Testis (tissue), 3 donors: ENCODE results near the gene CASP4. TPM values are rescaled to one million over a fixed set of nuclear protein-coding genes. Genes with fewer than 3 reads are reported as not detected.
A peak's percentile ranks its signal among the peaks of the same experiment; 100 is the strongest.

Experiments used
- DNase-seq: peaks from one replicate; pipeline ENCODE4 v3.0.0-alpha.2; 2019
- H3K27ac ChIP-seq, 2 donors: fragments of 200-600 bp; sonication (generic); one replicate each; pipeline ENCODE4 v1.5.1; 2019
- H3K27me3 ChIP-seq: fragments of 200-600 bp; sonication (generic); one replicate; pipeline ENCODE4 v1.5.1; 2019
- H3K36me3 ChIP-seq: fragments of 200-600 bp; sonication (generic); one replicate; pipeline ENCODE4 v1.5.1; 2017; ENCODE audit warnings: low read depth; ENCODE audit errors: missing control alignments
- H3K4me1 ChIP-seq: fragments of 200-600 bp; sonication (generic); one replicate; pipeline ENCODE4 v1.5.1; 2019
- H3K4me3 ChIP-seq, 2 donors: fragments of 200-600 bp; sonication (generic); one replicate each; pipeline ENCODE4 v1.5.1; 2017 to 2019
- H3K9me3 ChIP-seq: fragments of 200-600 bp; sonication (generic); one replicate; pipeline ENCODE4 v1.5.1; 2017
- POLR2A ChIP-seq: fragments of 450-650 bp; IDR thresholded peaks from one replicate; pipeline ENCODE4 v1.6.1; 2017; ENCODE audit warnings: antibody characterized with exemption, mild to moderate bottlenecking, moderate library complexity
- WGBS, 2 donors: methylation state at CpG; one replicate each; pipeline ENCODE4 v1.1.5; 2018; 5-methylcytosine and 5-hydroxymethylcytosine counted together
- intact Hi-C: fragments of 100-400 bp; cut with DNase I; formaldehyde crosslinking; loops from one replicate; pipeline ENCODE4 v1.15.1; 2023; ENCODE audit warnings: low total_unique reads
- polyA plus RNA-seq: library from polyadenylated mRNA; stranded (reverse); fragments of 350-450 nt; fragmentation: Illumina TruSeq; extraction: RNeasy Lipid Tissue Mini Kit (QIAGEN cat#74804); gene quantifications from one replicate; pipeline ENCODE4 v1.2.3, GENCODE V29; 2014; ENCODE audit warnings: low read depth, low replicate concordance; ENCODE audit not compliant: insufficient read depth
- total RNA-seq, 2 donors: library from RNA; depleted of rRNA; stranded (reverse); fragments of >200 nt; gene quantifications; one replicate each; pipeline ENCODE4 v1.2.3, GENCODE V29; 2016
- TF ChIP-seq, protein P1 (sequence below), 3 experiments: fragments of 450-650 bp in 2 of 3; fragments of 200-600 bp in 1 of 3; sonication (generic) in 1 of 3; IDR thresholded peaks; one replicate each; pipeline ENCODE4 v1.5.1; 2016 to 2019; ENCODE audit warnings: antibody characterized with exemption in 3 of 3, mild to moderate bottlenecking in 2 of 3, moderate library complexity in 1 of 3

CASP4 gene
- total and polyA plus RNA-seq, 3 donors from 2014 or later, result 12.9 to 20.7 (median 16.1) TPM

DNA sequence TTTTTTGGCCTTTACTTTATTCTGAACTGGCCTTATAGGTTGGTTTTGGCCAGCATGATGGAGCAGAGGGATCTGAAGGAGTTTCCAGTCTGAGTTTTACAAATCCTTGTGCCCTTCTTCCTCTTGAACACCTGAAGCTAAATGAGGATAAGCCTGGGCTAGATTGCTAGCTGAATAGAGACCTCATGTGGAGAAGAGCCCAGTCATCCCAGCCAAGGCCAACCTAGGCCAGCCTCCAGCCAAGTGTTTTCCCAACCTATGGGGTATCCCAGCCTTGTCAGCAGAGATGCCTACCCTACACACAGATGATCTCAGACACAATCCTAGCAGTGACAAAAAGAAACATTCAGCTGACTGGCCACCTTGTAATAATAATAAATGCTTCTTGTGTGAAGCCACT, 69.1 kb downstream of the CASP4 start:
- Histone ChIP-seq H3K4me3 (no peak overlapping the region), H3K36me3 (no peaks in the 10 kb centered on the region), H3K4me1 (no peaks in the 10 kb centered on the region), H3K27me3 (no peaks in the 10 kb centered on the region), H3K9me3 (no peaks in the 10 kb centered on the region), H3K27ac (peak overlapping the region in 1 of 2 donors; percentile 81)
- TF ChIP-seq, protein P1, sequence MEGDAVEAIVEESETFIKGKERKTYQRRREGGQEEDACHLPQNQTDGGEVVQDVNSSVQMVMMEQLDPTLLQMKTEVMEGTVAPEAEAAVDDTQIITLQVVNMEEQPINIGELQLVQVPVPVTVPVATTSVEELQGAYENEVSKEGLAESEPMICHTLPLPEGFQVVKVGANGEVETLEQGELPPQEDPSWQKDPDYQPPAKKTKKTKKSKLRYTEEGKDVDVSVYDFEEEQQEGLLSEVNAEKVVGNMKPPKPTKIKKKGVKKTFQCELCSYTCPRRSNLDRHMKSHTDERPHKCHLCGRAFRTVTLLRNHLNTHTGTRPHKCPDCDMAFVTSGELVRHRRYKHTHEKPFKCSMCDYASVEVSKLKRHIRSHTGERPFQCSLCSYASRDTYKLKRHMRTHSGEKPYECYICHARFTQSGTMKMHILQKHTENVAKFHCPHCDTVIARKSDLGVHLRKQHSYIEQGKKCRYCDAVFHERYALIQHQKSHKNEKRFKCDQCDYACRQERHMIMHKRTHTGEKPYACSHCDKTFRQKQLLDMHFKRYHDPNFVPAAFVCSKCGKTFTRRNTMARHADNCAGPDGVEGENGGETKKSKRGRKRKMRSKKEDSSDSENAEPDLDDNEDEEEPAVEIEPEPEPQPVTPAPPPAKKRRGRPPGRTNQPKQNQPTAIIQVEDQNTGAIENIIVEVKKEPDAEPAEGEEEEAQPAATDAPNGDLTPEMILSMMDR (IDR thresholded peaks at IDR 0.05), result no peak
- TF ChIP-seq POLR2A, result no peak
- no peak for DNase-seq
- intact Hi-C loops, result no loop called here

DNA sequence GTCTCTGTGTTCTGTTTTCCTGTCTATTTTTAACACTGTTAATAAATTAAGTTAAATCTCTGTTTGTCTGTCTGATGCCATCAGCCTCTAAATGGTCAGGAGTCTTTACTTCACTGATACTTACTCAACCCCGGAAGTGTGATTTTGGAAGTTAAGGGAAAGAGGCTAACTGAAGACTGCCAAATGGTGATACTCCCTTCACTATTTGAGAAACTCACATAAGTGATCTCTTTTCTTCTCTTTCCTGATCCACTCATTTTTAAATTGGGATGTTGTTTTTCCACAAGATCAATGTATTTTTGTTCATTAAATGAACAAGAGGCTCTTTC, 69.7 kb downstream of the CASP4 start:
- TF ChIP-seq POLR2A, result no peak
- TF ChIP-seq, protein P1 (IDR thresholded peaks at IDR 0.05), result no peak
- intact Hi-C loops, result no loop called here
- no peak for DNase-seq
- H3K9me3 ChIP-seq, result no peaks in the 10 kb centered on the region
- no peaks in the 10 kb centered on the region for H3K4me1 ChIP-seq
- peak overlapping the region in 1 of 2 donors; percentile 31 for H3K4me3 ChIP-seq
- H3K27ac ChIP-seq, result peak overlapping the region; percentile 5 to 81
- no peaks in the 10 kb centered on the region for H3K27me3 ChIP-seq
- H3K36me3 ChIP-seq, result no peaks in the 10 kb centered on the region
- WGBS, 2 donors, result 58 to 71% methylated on average over 1 of the region's 1 CpG

DNA sequence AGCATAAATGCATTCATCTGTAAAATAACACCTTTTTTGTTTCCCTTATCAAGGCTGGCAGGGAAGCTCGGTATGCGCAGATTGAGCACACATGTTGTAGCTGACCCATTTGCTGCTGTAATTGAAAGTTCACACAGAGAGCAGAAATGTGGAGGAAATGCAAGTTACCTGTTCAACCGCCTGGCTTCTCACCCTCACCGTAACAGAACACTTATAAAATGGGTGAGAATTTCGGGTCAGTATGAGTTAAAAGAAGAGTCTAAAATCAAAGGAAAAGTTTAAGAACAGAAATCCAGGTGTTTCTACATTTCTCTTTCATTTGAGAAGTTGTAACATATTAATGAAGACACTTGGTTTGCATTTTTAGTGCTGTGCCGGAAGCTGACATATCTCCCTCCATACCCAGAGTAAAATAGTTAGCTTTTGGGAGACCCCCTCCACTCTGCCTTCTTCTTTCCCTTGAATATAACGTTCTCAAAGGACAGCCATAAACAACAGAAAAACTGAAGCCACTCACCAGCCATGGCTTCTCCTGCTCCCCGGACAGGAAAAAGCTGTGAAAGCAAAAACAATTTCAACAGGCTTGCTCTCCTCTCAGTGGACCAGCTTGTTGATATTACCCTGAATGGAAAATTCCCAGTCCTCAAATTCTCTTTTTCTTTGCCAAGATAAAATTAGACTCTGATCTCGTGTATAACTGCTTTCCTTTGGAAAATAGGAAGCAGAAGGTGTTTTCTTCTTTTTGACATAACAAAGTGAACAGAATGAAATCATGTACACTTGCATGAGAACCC, 70.3 kb downstream of the CASP4 start, which contains the start of gene CASP12:
Gene CASP12, minus strand, starts transcription at position 570 of the 794 bp plus-strand sequence.
- no peak for DNase-seq
- Histone ChIP-seq H3K27ac (peak within 1 kb of the TSS; percentile 5 to 81), H3K36me3 (no peaks in the 10 kb centered on the region), H3K4me3 (peak within 1 kb of the TSS; percentile 31 to 32), H3K4me1 (no peaks in the 10 kb centered on the region), H3K9me3 (no peaks in the 10 kb centered on the region), H3K27me3 (no peaks in the 10 kb centered on the region)
- TF ChIP-seq, protein P1 (IDR thresholded peaks at IDR 0.05), result no peak
- no peak for TF ChIP-seq POLR2A
- WGBS, 2 donors, result 48 to 51% methylated on average over 9 of the region's 9 CpGs
- intact Hi-C loops, result no loop called here

GRCh38 chr11:104895634-104896033, 72.7 kb downstream of the CASP4 start:
- TF ChIP-seq, protein P1 (IDR thresholded peaks at IDR 0.05), result no peak
- no peak for TF ChIP-seq POLR2A
- Histone ChIP-seq H3K4me1 (no peaks in the 10 kb centered on the region), H3K36me3 (no peaks in the 10 kb centered on the region), H3K27me3 (no peaks in the 10 kb centered on the region), H3K27ac (no peak overlapping the region), H3K9me3 (no peaks in the 10 kb centered on the region), H3K4me3 (no peak overlapping the region)
- no peak for DNase-seq
- intact Hi-C loops, result no loop called here
- 35 to 44% methylated on average over 2 of the region's 2 CpGs for WGBS, 2 donors

DNA sequence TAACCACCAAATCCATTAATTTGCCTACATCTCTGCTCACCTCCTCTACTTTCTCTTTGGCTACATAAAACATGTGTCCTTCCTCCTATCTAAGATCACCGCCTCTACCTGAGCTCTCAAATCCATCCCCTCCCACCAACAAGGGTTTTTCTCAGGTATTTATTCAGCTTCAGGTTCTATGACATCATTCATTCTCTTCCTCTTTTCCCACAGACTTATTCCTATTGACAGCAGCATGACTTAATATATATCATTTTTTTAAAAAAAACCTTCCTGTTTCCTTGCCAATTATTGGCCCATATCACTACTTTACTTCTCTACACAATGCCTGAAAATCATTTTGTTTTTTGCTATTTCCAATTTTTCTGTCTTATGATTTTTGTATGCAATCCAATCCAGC, 74.5 kb downstream of the CASP4 start:
- WGBS, 2 donors, result 94 to 98% methylated on average over 1 of the region's 1 CpG
- H3K27me3 ChIP-seq, result no peaks in the 10 kb centered on the region
- H3K36me3 ChIP-seq, result no peaks in the 10 kb centered on the region
- H3K4me1 ChIP-seq, result no peaks in the 10 kb centered on the region
- no peaks in the 10 kb centered on the region for H3K9me3 ChIP-seq
- no peak overlapping the region for H3K27ac ChIP-seq
- no peak overlapping the region for H3K4me3 ChIP-seq
- no peak for TF ChIP-seq POLR2A
- TF ChIP-seq, protein P1 (IDR thresholded peaks at IDR 0.05), result no peak
- intact Hi-C loops, result no loop called here
- no peak for DNase-seq
